Measurements from ENCODE around the gene WASF2.
"Not testable (repeated sequence)": the region's sequence is repeated elsewhere in the genome, so short reads cannot be mapped to it uniquely, and the experiment has no call there.

WASF2 gene

GRCh38 chr1:27521861-27522431 lies 32.0 kb upstream of the WASF2 start:
- DNase-seq, result no peak

GRCh38 chr1:27521336-27521831 lies 31.4 kb upstream of the WASF2 start:
- no peak for DNase-seq

- no peak for DNase-seq
These were observed 30.7 kb upstream of the WASF2 start for GRCh38 chr1:27520651-27521050.

- DNase-seq, result peak; percentile 34
These were observed 29.6 kb upstream of the WASF2 start for GRCh38 chr1:27519331-27520258.

GRCh38 chr1:27518808-27519207 lies 28.8 kb upstream of the WASF2 start:
- DNase-seq, result no peak

GRCh38 chr1:27517907-27518718 lies 28.1 kb upstream of the WASF2 start:
- peak; percentile 10 for DNase-seq

- DNase-seq, result no peak
These were observed 27.3 kb upstream of the WASF2 start for GRCh38 chr1:27517301-27517700.

- no peak for DNase-seq
These were observed 25.7 kb upstream of the WASF2 start for GRCh38 chr1:27515626-27516025.

GRCh38 chr1:27513958-27514357 lies 24.0 kb upstream of the WASF2 start:
- no peak for DNase-seq

GRCh38 chr1:27513528-27513927 lies 23.6 kb upstream of the WASF2 start:
- no peak for DNase-seq

- no peak for DNase-seq
These were observed 19.4 kb upstream of the WASF2 start for GRCh38 chr1:27509127-27510080.

- DNase-seq, result no peak
These were observed 18.1 kb upstream of the WASF2 start for GRCh38 chr1:27507960-27508665.

GRCh38 chr1:27506703-27507102 lies 16.7 kb upstream of the WASF2 start:
- no peak for DNase-seq

- no peak for DNase-seq
These were observed 15.4 kb upstream of the WASF2 start for GRCh38 chr1:27505420-27505680.

- DNase-seq, result no peak
These were observed 14.8 kb upstream of the WASF2 start for GRCh38 chr1:27504588-27505419.

GRCh38 chr1:27503844-27504587 lies 14.0 kb upstream of the WASF2 start:
- DNase-seq, result no peak

GRCh38 chr1:27503033-27503432 lies 13.1 kb upstream of the WASF2 start:
- no peak for DNase-seq

- DNase-seq, result not testable (repeated sequence)
These were observed 11.2 kb upstream of the WASF2 start for GRCh38 chr1:27501159-27501558.

- DNase-seq, result no peak
These were observed 9.2 kb upstream of the WASF2 start for GRCh38 chr1:27499142-27499541.

- DNase-seq, result peak; percentile 27
These were observed 6.7 kb upstream of the WASF2 start for GRCh38 chr1:27496604-27497155.

All from NCI-H345 (cell line).